HUES64 (cell line): Measurements from ENCODE around the gene OFD1.

Source experiments
- H3K27ac ChIP-seq: 2 replicates; pipeline ENCODE4 v1.7.0; 2013; ENCODE audit warnings: low read depth, low read length, inconsistent platforms
- H3K27me3 ChIP-seq: 2 replicates; pipeline ENCODE4 v1.6.1; 2013; ENCODE audit warnings: mild to moderate bottlenecking, low read length; ENCODE audit not compliant: insufficient read depth
- H3K36me3 ChIP-seq: 2 replicates; pipeline ENCODE4 v1.6.1; 2013; ENCODE audit warnings: mild to moderate bottlenecking, low read length; ENCODE audit not compliant: insufficient read depth
- H3K4me1 ChIP-seq: 2 replicates; pipeline ENCODE4 v1.6.1; 2013; ENCODE audit warnings: mild to moderate bottlenecking, low read length, moderate library complexity; ENCODE audit not compliant: insufficient read depth
- H3K4me3 ChIP-seq: 2 replicates; pipeline ENCODE4 v1.5.1; 2013; ENCODE audit warnings: mild to moderate bottlenecking, low read length, moderate library complexity
- H3K9ac ChIP-seq: 2 replicates; pipeline ENCODE4 v1.6.1; 2013; ENCODE audit warnings: mild to moderate bottlenecking, low read depth, low read length
- H3K9me3 ChIP-seq: 2 replicates; pipeline ENCODE4 v1.6.1; 2013; ENCODE audit warnings: low read depth, low read length; ENCODE audit not compliant: insufficient read depth
- WGBS: fragments of 150-250, 120-280 bp; methylation state at CpG from one replicate; pipeline ENCODE4 v1.1.7; 2013; ENCODE audit warnings: missing lambda C conversion rate; 5-methylcytosine and 5-hydroxymethylcytosine counted together

OFD1 gene

DNA sequence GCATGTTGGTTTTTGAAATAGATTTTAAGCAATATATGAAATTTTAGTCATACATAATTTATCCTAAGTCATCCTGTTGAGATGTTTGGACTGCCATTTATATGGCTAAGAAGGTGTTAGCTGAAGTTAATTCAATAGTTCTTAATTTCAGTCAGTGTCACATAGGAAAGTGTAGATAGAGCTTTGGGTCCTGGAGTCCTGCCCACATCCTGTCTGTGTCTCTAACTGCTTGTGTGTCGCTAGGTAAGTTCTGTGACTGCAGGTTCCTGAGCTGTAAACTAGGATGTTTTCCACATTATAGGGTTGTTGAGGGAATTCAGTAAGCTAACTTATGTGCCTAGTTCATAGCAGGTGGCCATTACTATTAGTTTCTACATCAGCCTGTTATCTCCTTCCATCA is 20.7 kb downstream of the OFD1 start:
- Histone ChIP-seq H3K9ac (no peak overlapping the region), H3K4me1 (0 out of 2 replicates have a peak, but pooled peaks cover 4% of the 10 kb centered on the region), H3K4me3 (no peak overlapping the region), H3K36me3 (peaks cover 85% of the 10 kb centered on the region), H3K27me3 (no peaks in the 10 kb centered on the region), H3K27ac (no peak overlapping the region), H3K9me3 (no peaks in the 10 kb centered on the region)
- 89% methylated on average over 1 of the region's 1 CpG for WGBS

GRCh38 chrX:13756381-13756780 is 21.8 kb downstream of the OFD1 start:
- H3K4me3 ChIP-seq, result no peak overlapping the region
- WGBS, result 89% methylated on average over 4 of the region's 4 CpGs
- H3K9ac ChIP-seq, result no peak overlapping the region
- no peaks in the 10 kb centered on the region for H3K27me3 ChIP-seq
- no peak overlapping the region for H3K27ac ChIP-seq
- peaks cover 13% of the 10 kb centered on the region; the same call in 1 of the 2 replicates for H3K4me1 ChIP-seq
- no peaks in the 10 kb centered on the region for H3K9me3 ChIP-seq
- peaks cover 86% of the 10 kb centered on the region for H3K36me3 ChIP-seq

- 99% methylated on average over 7 of the region's 8 CpGs for WGBS
- Histone ChIP-seq H3K27ac (no peak overlapping the region), H3K4me1 (peaks cover 30% of the 10 kb centered on the region), H3K27me3 (no peaks in the 10 kb centered on the region), H3K36me3 (peaks cover 81% of the 10 kb centered on the region), H3K9ac (no peak overlapping the region), H3K9me3 (no peaks in the 10 kb centered on the region), H3K4me3 (no peak overlapping the region)
These were observed 24.7 kb downstream of the OFD1 start for GRCh38 chrX:13759152-13759718.

- Histone ChIP-seq H3K36me3 (peaks cover 79% of the 10 kb centered on the region), H3K9ac (no peak overlapping the region), H3K27me3 (no peaks in the 10 kb centered on the region), H3K27ac (0 out of 2 replicates have a peak overlapping the region, but pooled peaks have one; percentile 41), H3K9me3 (no peaks in the 10 kb centered on the region), H3K4me3 (no peak overlapping the region), H3K4me1 (peaks cover 37% of the 10 kb centered on the region)
- 95% methylated on average over 12 of the region's 13 CpGs for WGBS
These were observed 25.9 kb downstream of the OFD1 start for GRCh38 chrX:13760426-13760825.

DNA sequence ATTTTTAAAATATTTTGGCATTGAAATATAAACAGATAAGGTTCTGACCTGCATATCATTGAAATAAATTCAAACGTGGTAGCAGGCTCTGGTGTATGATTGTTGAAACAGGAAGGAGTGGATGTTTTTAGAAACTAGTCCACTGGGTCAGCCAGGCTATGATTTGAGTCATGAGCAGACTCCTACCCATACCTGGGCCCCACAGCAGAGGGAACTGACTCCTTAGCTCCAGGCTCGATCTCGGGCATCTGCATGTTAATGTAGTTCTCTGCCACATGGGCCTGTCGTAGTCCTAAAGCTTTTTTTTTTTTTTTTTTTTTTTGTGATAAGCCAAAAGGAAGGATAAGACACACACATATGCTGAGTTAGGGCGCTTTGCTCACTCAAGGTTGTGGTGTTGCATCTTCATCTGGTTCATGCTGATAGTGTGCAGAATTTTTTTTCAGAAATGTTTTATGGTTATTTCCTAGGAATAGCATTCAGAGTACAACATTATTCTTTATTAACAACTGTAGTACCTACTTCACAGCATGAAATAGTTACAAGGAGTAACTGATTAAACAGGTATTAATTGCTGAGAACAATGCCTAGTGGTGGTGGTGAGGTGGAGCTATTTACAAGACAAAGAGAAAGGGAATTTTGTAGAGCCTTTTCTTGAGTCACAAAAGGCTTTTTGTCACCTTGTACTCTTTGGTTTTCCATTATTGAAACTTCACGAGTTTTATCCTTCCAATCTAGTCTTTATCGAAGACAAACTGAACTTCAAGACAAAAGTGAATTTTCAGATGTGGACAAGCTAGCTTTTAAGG is 27.3 kb downstream of the OFD1 start:
- H3K9me3 ChIP-seq, result no peaks in the 10 kb centered on the region
- no peaks in the 10 kb centered on the region for H3K27me3 ChIP-seq
- peak overlapping the region; percentile 8 for H3K4me3 ChIP-seq
- H3K4me1 ChIP-seq, result peaks cover 34% of the 10 kb centered on the region
- H3K36me3 ChIP-seq, result peaks cover 79% of the 10 kb centered on the region
- WGBS, result 29% methylated on average over 6 of the region's 7 CpGs
- H3K27ac ChIP-seq, result peak overlapping the region; percentile 66; the same call in 1 of the 2 replicates
- no peak overlapping the region for H3K9ac ChIP-seq

GRCh38 chrX:13763489-13763888 is 28.9 kb downstream of the OFD1 start:
- Histone ChIP-seq H3K27me3 (no peaks in the 10 kb centered on the region), H3K4me1 (peaks cover 33% of the 10 kb centered on the region), H3K36me3 (peaks cover 77% of the 10 kb centered on the region), H3K27ac (peak overlapping the region; percentile 18; the same call in 1 of the 2 replicates), H3K4me3 (no peak overlapping the region), H3K9me3 (no peaks in the 10 kb centered on the region), H3K9ac (no peak overlapping the region)
- 88% methylated on average over 7 of the region's 8 CpGs for WGBS

DNA sequence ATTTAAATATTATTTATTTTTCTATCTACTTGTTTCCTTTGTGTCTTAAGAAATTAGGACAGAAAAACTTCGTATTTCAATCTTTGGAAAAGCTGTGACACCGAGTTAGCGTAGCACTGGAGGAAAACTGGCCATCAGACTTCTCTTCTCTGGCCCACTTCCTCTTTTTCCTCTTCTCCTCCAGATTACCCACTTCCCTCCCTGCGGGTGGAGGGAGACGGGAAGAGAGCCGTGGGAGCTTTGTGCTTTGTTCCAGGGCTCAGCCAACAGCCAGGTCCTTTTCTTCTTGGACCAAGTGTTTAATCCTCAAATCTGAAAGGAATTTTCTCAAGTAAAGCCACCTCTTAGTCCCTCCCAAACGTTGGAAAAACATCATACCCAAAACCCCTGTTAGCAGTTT is 29.7 kb downstream of the OFD1 start:
- H3K27ac ChIP-seq, result peak overlapping the region; percentile 36
- peaks cover 77% of the 10 kb centered on the region for H3K36me3 ChIP-seq
- WGBS, result 70% methylated on average over 6 of the region's 7 CpGs

GRCh38 chrX:13764765-13765164 is 30.2 kb downstream of the OFD1 start:
- H3K9ac ChIP-seq, result no peak overlapping the region
- WGBS, result 48% methylated on average over 5 of the region's 6 CpGs
- no peak overlapping the region for H3K4me3 ChIP-seq
- no peaks in the 10 kb centered on the region for H3K27me3 ChIP-seq
- peaks cover 77% of the 10 kb centered on the region for H3K36me3 ChIP-seq
- H3K27ac ChIP-seq, result peak overlapping the region; percentile 36
- H3K9me3 ChIP-seq, result no peaks in the 10 kb centered on the region
- peaks cover 33% of the 10 kb centered on the region for H3K4me1 ChIP-seq

More for the DNA sequence above, 29.7 kb downstream of the OFD1 start:
- H3K4me3 ChIP-seq, result no peak overlapping the region
- H3K27me3 ChIP-seq, result no peaks in the 10 kb centered on the region
- H3K4me1 ChIP-seq, result peaks cover 33% of the 10 kb centered on the region
- no peaks in the 10 kb centered on the region for H3K9me3 ChIP-seq
- no peak overlapping the region for H3K9ac ChIP-seq

DNA sequence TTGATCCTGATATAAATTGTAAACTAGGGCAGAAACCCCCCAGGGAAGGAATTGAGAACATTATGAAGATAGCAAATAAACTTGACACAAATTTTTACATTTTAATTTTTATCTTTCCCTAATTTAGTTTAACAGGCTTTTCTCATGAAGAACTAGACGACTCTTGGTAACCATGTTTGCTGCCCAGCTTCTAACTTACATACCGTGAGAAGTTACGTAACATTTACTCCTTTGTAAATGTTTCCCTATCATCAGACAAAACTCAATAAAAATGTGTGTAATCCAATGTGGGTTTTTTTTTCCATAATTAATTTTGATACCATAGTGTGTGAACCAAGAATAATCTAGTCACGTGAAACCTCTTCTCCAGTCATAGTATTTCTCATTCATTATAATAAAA is 34.4 kb downstream of the OFD1 start:
- 98% methylated on average over 3 of the region's 4 CpGs for WGBS
- H3K27ac ChIP-seq, result no peak overlapping the region
- no peaks in the 10 kb centered on the region for H3K27me3 ChIP-seq
- H3K9me3 ChIP-seq, result no peaks in the 10 kb centered on the region
- peaks cover 86% of the 10 kb centered on the region for H3K36me3 ChIP-seq
- H3K4me3 ChIP-seq, result no peak overlapping the region
- peaks cover 7% of the 10 kb centered on the region; the same call in 1 of the 2 replicates for H3K4me1 ChIP-seq
- H3K9ac ChIP-seq, result no peak overlapping the region

DNA sequence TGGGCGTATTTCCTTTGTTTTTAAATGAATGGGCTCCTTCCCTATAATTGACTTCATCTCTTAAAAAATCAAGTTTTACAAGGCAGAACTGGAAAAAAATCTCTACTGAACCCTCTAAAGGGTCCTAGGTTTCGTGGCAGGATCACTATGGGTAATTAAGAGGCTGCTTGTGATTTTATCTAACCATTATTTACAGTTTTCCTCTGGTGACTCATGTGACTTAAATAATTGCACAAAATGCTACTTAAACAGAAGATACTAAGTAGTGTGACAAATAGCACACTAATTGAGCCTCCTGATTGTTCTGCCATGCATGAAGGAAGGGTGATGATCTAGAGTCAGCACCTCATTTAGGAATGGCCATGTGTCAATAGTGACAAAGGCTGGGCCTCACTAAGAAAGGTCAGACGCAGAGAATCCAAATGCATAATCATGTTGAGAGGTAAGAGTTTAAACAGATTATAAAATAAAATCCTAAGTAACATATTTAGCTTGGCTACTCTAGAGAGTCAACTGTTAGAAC is 35.5 kb downstream of the OFD1 start:
- whole genome bisulfite sequencing, result no CpG with 5 or more reads among the region's 3 CpGs
- no peak overlapping the region for H3K4me3 ChIP-seq
- no peaks in the 10 kb centered on the region for H3K9me3 ChIP-seq
- H3K9ac ChIP-seq, result no peak overlapping the region
- no peak overlapping the region for H3K27ac ChIP-seq
- H3K36me3 ChIP-seq, result peaks cover 93% of the 10 kb centered on the region
- H3K27me3 ChIP-seq, result no peaks in the 10 kb centered on the region
- no peaks in the 10 kb centered on the region for H3K4me1 ChIP-seq

DNA sequence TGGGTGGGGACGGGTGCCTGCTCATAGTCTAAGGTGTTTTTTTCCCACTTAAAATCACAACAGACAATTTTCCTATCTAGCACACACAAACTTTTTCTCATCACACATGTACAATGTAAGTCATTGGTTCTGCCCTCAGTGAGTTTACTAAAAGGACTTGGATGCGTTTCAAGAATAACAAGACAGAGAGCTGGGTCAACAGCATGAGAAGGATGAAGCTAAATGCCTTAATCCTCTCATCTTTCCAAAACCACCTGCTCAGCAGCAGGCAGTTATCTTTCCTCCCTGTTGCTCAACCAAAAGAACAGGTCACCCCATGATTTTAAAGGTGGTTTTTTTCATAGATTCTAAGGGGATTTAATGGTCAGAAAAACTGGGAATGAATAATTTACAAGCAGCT is 40.1 kb downstream of the OFD1 start:
- H3K4me3 ChIP-seq, result no peak overlapping the region
- H3K27me3 ChIP-seq, result no peaks in the 10 kb centered on the region
- no peak overlapping the region for H3K27ac ChIP-seq
- H3K9me3 ChIP-seq, result no peaks in the 10 kb centered on the region
- H3K36me3 ChIP-seq, result peaks cover 92% of the 10 kb centered on the region
- H3K9ac ChIP-seq, result no peak overlapping the region
- WGBS, result 84% methylated on average over 2 of the region's 2 CpGs
- no peaks in the 10 kb centered on the region; the same call in 1 of the 2 replicates for H3K4me1 ChIP-seq
